Bone marrow (tissue), 2 donors: ENCODE results near the gene SWAP70.
"Not testable (repeated sequence)": the region's sequence is repeated elsewhere in the genome, so short reads cannot be mapped to it uniquely, and the experiment has no call there.

Source experiments
- DNase-seq, 2 donors: peaks; one replicate each; lab custom pipeline; 2025; lab: John Stamatoyannopoulos, UW

The SWAP70 gene

GRCh38 chr11:9663699-9664275, at the start of gene SWAP70:
TSS of gene SWAP70 (plus strand) at chr11:9664077. CDS start at chr11:9664180, 103 bp downstream.
- peak; percentile 25 to 69 for DNase-seq

GRCh38 chr11:9615031-9615451, 48.8 kb upstream of the SWAP70 start:
- peak in 1 of 2 donors; percentile 80 for DNase-seq

- no peak for DNase-seq
These were observed 47.7 kb upstream of the SWAP70 start for GRCh38 chr11:9616042-9616675.

GRCh38 chr11:9616858-9617257, 47.0 kb upstream of the SWAP70 start:
- DNase-seq, result peak in 1 of 2 donors; percentile 36

- DNase-seq, result no peak
These were observed 45.9 kb upstream of the SWAP70 start for GRCh38 chr11:9617940-9618339.

GRCh38 chr11:9619004-9619403, 44.9 kb upstream of the SWAP70 start:
- DNase-seq, result no peak

GRCh38 chr11:9619971-9620370, 43.9 kb upstream of the SWAP70 start:
- DNase-seq, result no peak

- not testable (repeated sequence) for DNase-seq
These were observed 41.5 kb upstream of the SWAP70 start for GRCh38 chr11:9622353-9622752.

GRCh38 chr11:9623053-9623452, 40.8 kb upstream of the SWAP70 start:
- DNase-seq, result not testable (repeated sequence)

GRCh38 chr11:9624448-9624847, 39.4 kb upstream of the SWAP70 start:
- DNase-seq, result no peak

- DNase-seq, result no peak
These were observed 38.7 kb upstream of the SWAP70 start for GRCh38 chr11:9625162-9625561.

GRCh38 chr11:9625728-9626127, 38.1 kb upstream of the SWAP70 start:
- no peak for DNase-seq

GRCh38 chr11:9626496-9627394, 37.1 kb upstream of the SWAP70 start:
- no peak for DNase-seq

- DNase-seq, result no peak
These were observed 34.8 kb upstream of the SWAP70 start for GRCh38 chr11:9629064-9629463.

- DNase-seq, result peak in 1 of 2 donors; percentile 51
These were observed 30.2 kb upstream of the SWAP70 start for GRCh38 chr11:9633679-9634078.

- DNase-seq, result no peak
These were observed 27.2 kb upstream of the SWAP70 start for GRCh38 chr11:9636691-9637090.

- DNase-seq, result no peak
These were observed 24.8 kb upstream of the SWAP70 start for GRCh38 chr11:9639099-9639498.

- peak in 1 of 2 donors; percentile 85 for DNase-seq
These were observed 23.9 kb upstream of the SWAP70 start for GRCh38 chr11:9639985-9640384.

GRCh38 chr11:9642894-9643293, 21.0 kb upstream of the SWAP70 start:
- DNase-seq, result no peak

- DNase-seq, result no peak
These were observed 20.1 kb upstream of the SWAP70 start for GRCh38 chr11:9643751-9644150.

GRCh38 chr11:9645881-9646280, 18.0 kb upstream of the SWAP70 start:
- DNase-seq, result no peak

GRCh38 chr11:9646324-9646723, 17.6 kb upstream of the SWAP70 start:
- no peak for DNase-seq

- no peak for DNase-seq
These were observed 12.4 kb upstream of the SWAP70 start for GRCh38 chr11:9651481-9651880.
